ENCODE data around the gene DISC1. TPM values are rescaled to one million over a fixed set of nuclear protein-coding genes. Genes with fewer than 3 reads are reported as not detected.

DISC1 gene
- polyA plus RNA-seq, 1 experiment = 2.3 TPM

- Histone ChIP-seq H3K27me3 (ENCODE audit: control insufficient read depth, insufficient read depth, low read length) (no peaks in the 10 kb centered on the region), H3K4me3 (ENCODE audit: low read depth, low read length) (no peak overlapping the region), H3K36me3 (ENCODE audit: control insufficient read depth, insufficient read depth, low read length) (no peaks in the 10 kb centered on the region)
- DNase-seq (ENCODE audit: low read depth) = no peak
- CTCF ChIA-PET = interaction anchor here (0.7 to 2.3 kb wide), 4 partner anchors 10 to 245 kb away, joined by 3 to 9 read pairs (median 4); no protein-coding TSS in a partner anchor
- POLR2A ChIA-PET = no interaction called here
- TF ChIP-seq CTCF (IDR thresholded peaks at IDR 0.05; ENCODE audit: insufficient read depth, low read depth, low read length) = no peak
Measured at GRCh38 chr1:231601824-231602672, 24.5 kb upstream of the DISC1 start.

- Histone ChIP-seq H3K27me3 (ENCODE audit: control insufficient read depth, insufficient read depth, low read length) (no peaks in the 10 kb centered on the region), H3K36me3 (ENCODE audit: control insufficient read depth, insufficient read depth, low read length) (no peaks in the 10 kb centered on the region), H3K4me3 (ENCODE audit: low read depth, low read length) (no peak overlapping the region)
- TF ChIP-seq CTCF (IDR thresholded peaks at IDR 0.05; ENCODE audit: insufficient read depth, low read depth, low read length) = no peak
- CTCF ChIA-PET = interaction anchor here (1.2 kb wide), 1 partner anchor 287 kb away, joined by 4 read pairs; no protein-coding TSS in a partner anchor
- DNase-seq (ENCODE audit: low read depth) = no peak
- POLR2A ChIA-PET = no interaction called here
Measured at GRCh38 chr1:231602673-231602984, 24.0 kb upstream of the DISC1 start.

- Histone ChIP-seq H3K36me3 (ENCODE audit: control insufficient read depth, insufficient read depth, low read length) (no peaks in the 10 kb centered on the region), H3K27me3 (ENCODE audit: control insufficient read depth, insufficient read depth, low read length) (no peaks in the 10 kb centered on the region), H3K4me3 (ENCODE audit: low read depth, low read length) (peak overlapping the region; percentile 33)
- no peak for DNase-seq (ENCODE audit: low read depth)
- TF ChIP-seq CTCF (IDR thresholded peaks at IDR 0.05; ENCODE audit: insufficient read depth, low read depth, low read length) = peak; percentile 70
- ChIA-PET POLR2A (no interaction called here), CTCF (interaction anchor here (0.6 to 1.9 kb wide), 8 partner anchors 12 to 288 kb away, joined by 3 to 6 read pairs (median 4); no protein-coding TSS in a partner anchor)
Measured at GRCh38 chr1:231603598-231604275, 22.9 kb upstream of the DISC1 start.

GRCh38 chr1:231604276-231604621 is 22.3 kb upstream of the DISC1 start:
- Histone ChIP-seq H3K36me3 (ENCODE audit: control insufficient read depth, insufficient read depth, low read length) (no peaks in the 10 kb centered on the region), H3K27me3 (ENCODE audit: control insufficient read depth, insufficient read depth, low read length) (no peaks in the 10 kb centered on the region), H3K4me3 (ENCODE audit: low read depth, low read length) (no peak overlapping the region)
- DNase-seq (ENCODE audit: low read depth) = no peak
- no peak for TF ChIP-seq CTCF (IDR thresholded peaks at IDR 0.05; ENCODE audit: insufficient read depth, low read depth, low read length)
- POLR2A ChIA-PET = no interaction called here
- CTCF ChIA-PET = interaction anchor here (1.0 to 1.9 kb wide), 3 partner anchors 12 to 16 kb away, joined by 3 to 6 read pairs (median 5); no protein-coding TSS in a partner anchor

Measured in BJ (cell line).